HepG2 (cell line): ENCODE data around the gene NAP1L1. TPM values are rescaled to one million over a fixed set of nuclear protein-coding genes. Genes with fewer than 3 reads are reported as not detected.
A peak's percentile ranks its signal among the peaks of the same experiment; 100 is the strongest.

ENCODE experiments used
- BCLAF1 ChIP-seq: fragments of 450-650 bp; IDR thresholded peaks from 2 replicates; pipeline ENCODE4 v1.6.1; 2017; ENCODE audit warnings: mild to moderate bottlenecking
- EHMT2 ChIP-seq: fragments of 200-600 bp; sonication (generic); IDR thresholded peaks from 2 replicates; pipeline ENCODE4 v1.7.0; 2017; ENCODE audit warnings: antibody characterized with exemption, low read depth, low read length, borderline replicate concordance
- MLXIP ChIP-seq: sonication (generic); formaldehyde crosslinking; IDR thresholded peaks from 2 replicates; pipeline ENCODE4 v1.9.0; 2021; ENCODE audit warnings: missing genetic modification reagents, borderline replicate concordance
- NCOA2 ChIP-seq: sonication (generic); formaldehyde crosslinking; IDR thresholded peaks from 2 replicates; pipeline ENCODE4 v1.8.0; 2022; ENCODE audit warnings: inconsistent platforms
- NR1H2 ChIP-seq: sonication (generic); formaldehyde crosslinking; IDR thresholded peaks from 2 replicates; pipeline ENCODE4 v1.8.1; 2022; ENCODE audit warnings: low read depth, missing genetic modification reagents, borderline replicate concordance
- NRL ChIP-seq: sonication (generic); formaldehyde crosslinking; IDR thresholded peaks from 2 replicates; pipeline ENCODE4 v1.5.0; 2020; ENCODE audit warnings: missing genetic modification reagents, mild to moderate bottlenecking, moderate library complexity, borderline replicate concordance
- REL ChIP-seq: sonication (generic); formaldehyde crosslinking; conservative IDR thresholded peaks from 2 replicates; pipeline ENCODE4 v1.8.0; 2022; ENCODE audit warnings: mild to moderate bottlenecking, missing genetic modification reagents, moderate library complexity
- ZNF20 ChIP-seq: sonication (generic); formaldehyde crosslinking; IDR thresholded peaks from 2 replicates; pipeline ENCODE4 v1.4.0; 2020; ENCODE audit warnings: mild to moderate bottlenecking, moderate library complexity, missing genetic modification reagents
- ZNF431 ChIP-seq: sonication (generic); formaldehyde crosslinking; IDR thresholded peaks from 2 replicates; pipeline ENCODE4 v1.9.0; 2022; ENCODE audit warnings: missing genetic modification reagents, low read depth, mild to moderate bottlenecking, borderline replicate concordance
- ZNF615 ChIP-seq: sonication (generic); formaldehyde crosslinking; IDR thresholded peaks from 2 replicates; pipeline ENCODE4 v1.5.0; 2020; ENCODE audit warnings: mild to moderate bottlenecking, missing genetic modification reagents, borderline replicate concordance
- ZNF713 ChIP-seq: sonication (generic); formaldehyde crosslinking; IDR thresholded peaks from 2 replicates; pipeline ENCODE4 v1.4.0; 2020; ENCODE audit warnings: mild to moderate bottlenecking, missing genetic modification reagents
- polyA plus RNA-seq, 8 experiments: library from polyadenylated mRNA; depleted of rRNA in 3 of 8; stranded (reverse) in 7 of 8; unstranded in 1 of 8; fragments of >200 nt; fragmentation: Illumina TruSeq in 4 of 8; extraction: Trizol in 4 of 8; gene quantifications; 2 replicates each; pipeline versions ENCODE4 v1.2.1 to v1.2.3, GENCODE V29; 2011 to 2016; ENCODE audit warnings: low read depth in 4 of 8, missing spikeins in 1 of 8, mixed read lengths in 1 of 8; ENCODE audit not compliant: insufficient read depth in 1 of 8
- total RNA-seq, 5 experiments: library from RNA; depleted of rRNA; stranded (reverse); fragments of >200 nt; fragmentation: Illumina TruSeq; extraction: Trizol; gene quantifications; 2 replicates each; pipeline ENCODE4 v1.2.3, GENCODE V29; 2016; ENCODE audit warnings: low read depth in 1 of 5
- TF ChIP-seq, protein P1 (sequence below), 2 experiments: sonication (generic) in 1 of 2; formaldehyde crosslinking in 1 of 2; IDR thresholded peaks; 2 replicates each; pipeline versions ENCODE4 v1.6.1 to v1.9.0; 2014 to 2022; ENCODE audit warnings: antibody characterized with exemption in 1 of 2, borderline replicate concordance in 1 of 2, inconsistent platforms in 1 of 2, low read depth in 1 of 2, missing genetic modification reagents in 1 of 2
- TF ChIP-seq, protein P2 (sequence below): fragments of 450-650 bp; IDR thresholded peaks from 2 replicates; pipeline ENCODE4 v1.6.1; 2017

Gene NAP1L1
- total and polyA plus RNA-seq, 2 of the 13 experiments (the other 11 are each of a cell fraction or from before 2014, with no cell fraction given) = 207 to 309 TPM

DNA sequence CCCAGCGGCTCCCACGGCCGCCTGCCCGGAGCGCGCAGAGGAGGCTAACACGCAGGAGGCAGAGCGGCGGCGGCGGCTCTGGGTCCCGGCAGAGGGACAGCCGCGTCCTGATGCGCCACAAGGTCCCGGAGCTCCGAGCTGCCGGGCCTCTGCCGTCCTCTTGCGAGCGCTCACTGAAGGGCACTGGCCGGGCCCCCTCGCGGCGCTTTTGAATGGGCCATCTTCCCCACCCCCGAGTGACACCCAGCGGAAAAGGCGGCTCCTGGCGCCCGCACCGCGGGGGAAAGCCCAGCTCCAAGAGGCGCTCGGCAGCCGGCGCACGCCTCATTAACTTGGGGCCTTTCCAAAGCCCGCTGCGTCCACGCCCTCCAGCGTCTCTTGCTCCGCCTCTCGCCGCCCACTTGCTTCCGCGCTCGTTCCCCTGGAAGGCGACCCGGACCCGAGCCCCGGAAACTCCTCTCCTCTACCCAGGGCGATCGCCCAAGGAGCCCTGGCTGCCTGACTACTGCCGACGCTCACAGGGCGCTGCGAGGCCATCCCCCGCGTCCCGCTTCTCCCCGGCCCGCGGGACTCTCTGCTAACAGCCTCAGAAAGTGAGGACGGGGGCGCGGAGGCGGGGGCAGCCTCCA is 53.0 kb downstream of the NAP1L1 start, which contains the start of gene PHLDA1 (continued):
- TF ChIP-seq ZNF431 (CRISPR knock-in tag) (no peak; the same call in 1 of the 2 replicates), MLXIP (peak; percentile 80; the same call in 1 of the 2 replicates), NRL (peak; percentile 30; the same call in 1 of the 2 replicates), NCOA2 (CRISPR knock-in tag) (peak; percentile 66), BCLAF1 (no peak), NR1H2 (CRISPR knock-in tag) (no peak), REL (CRISPR knock-in tag) (peak; percentile 96), ZNF713 (CRISPR knock-in tag) (no peak; the same call in 1 of the 2 replicates), EHMT2 (no peak), ZNF20 (no peak), ZNF615 (peak; percentile 70; the same call in 1 of the 2 replicates)
- TF ChIP-seq, protein P1, sequence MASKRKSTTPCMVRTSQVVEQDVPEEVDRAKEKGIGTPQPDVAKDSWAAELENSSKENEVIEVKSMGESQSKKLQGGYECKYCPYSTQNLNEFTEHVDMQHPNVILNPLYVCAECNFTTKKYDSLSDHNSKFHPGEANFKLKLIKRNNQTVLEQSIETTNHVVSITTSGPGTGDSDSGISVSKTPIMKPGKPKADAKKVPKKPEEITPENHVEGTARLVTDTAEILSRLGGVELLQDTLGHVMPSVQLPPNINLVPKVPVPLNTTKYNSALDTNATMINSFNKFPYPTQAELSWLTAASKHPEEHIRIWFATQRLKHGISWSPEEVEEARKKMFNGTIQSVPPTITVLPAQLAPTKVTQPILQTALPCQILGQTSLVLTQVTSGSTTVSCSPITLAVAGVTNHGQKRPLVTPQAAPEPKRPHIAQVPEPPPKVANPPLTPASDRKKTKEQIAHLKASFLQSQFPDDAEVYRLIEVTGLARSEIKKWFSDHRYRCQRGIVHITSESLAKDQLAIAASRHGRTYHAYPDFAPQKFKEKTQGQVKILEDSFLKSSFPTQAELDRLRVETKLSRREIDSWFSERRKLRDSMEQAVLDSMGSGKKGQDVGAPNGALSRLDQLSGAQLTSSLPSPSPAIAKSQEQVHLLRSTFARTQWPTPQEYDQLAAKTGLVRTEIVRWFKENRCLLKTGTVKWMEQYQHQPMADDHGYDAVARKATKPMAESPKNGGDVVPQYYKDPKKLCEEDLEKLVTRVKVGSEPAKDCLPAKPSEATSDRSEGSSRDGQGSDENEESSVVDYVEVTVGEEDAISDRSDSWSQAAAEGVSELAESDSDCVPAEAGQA (IDR thresholded peaks at IDR 0.05; ENCODE audit: low read depth) = no peak
- TF ChIP-seq, protein P1 (CRISPR knock-in tag; IDR thresholded peaks at IDR 0.05; ENCODE audit: borderline replicate concordance) = peak; percentile 85
- TF ChIP-seq, protein P2, sequence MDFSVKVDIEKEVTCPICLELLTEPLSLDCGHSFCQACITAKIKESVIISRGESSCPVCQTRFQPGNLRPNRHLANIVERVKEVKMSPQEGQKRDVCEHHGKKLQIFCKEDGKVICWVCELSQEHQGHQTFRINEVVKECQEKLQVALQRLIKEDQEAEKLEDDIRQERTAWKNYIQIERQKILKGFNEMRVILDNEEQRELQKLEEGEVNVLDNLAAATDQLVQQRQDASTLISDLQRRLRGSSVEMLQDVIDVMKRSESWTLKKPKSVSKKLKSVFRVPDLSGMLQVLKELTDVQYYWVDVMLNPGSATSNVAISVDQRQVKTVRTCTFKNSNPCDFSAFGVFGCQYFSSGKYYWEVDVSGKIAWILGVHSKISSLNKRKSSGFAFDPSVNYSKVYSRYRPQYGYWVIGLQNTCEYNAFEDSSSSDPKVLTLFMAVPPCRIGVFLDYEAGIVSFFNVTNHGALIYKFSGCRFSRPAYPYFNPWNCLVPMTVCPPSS = no peak
